ENCODE results near the gene ROR1.

Gene ROR1

DNA sequence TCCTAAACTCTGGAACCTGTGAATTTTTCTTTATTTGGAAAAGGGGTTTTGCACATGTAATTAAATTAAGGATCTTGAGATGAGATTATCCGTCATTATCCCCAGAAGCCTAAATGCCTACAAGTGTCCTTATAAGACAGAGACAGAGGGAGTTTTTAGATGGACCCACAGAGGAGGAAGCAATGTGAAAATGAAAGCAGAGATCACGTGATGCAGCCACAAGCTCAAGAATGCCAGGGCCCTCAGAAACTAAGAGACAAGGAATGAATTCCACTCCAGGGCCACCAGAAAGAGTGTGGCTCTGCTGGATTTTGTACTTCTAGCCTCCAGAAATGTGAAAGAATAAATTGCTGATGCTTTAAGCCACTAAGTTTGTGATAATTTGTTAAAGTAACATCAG, 246.0 kb downstream of the ROR1 start:
- H3K27ac ChIP-seq (ENCODE audit: low read length), result no peak overlapping the region
- no peaks in the 10 kb centered on the region for H3K9me3 ChIP-seq (replicated peaks; ENCODE audit: insufficient read depth, low read length)
- no peaks in the 10 kb centered on the region for H3K27me3 ChIP-seq (replicated peaks; ENCODE audit: insufficient read depth, low read length)
- H3K79me2 ChIP-seq (ENCODE audit: low read length), result no peaks in the 10 kb centered on the region
- no peak overlapping the region for H3K9ac ChIP-seq (ENCODE audit: low read length)
- TF ChIP-seq EZH2phosphoT487 (IDR thresholded peaks at IDR 0.05; ENCODE audit: low read length) (no peak), EZH2 (optimal IDR thresholded peaks at IDR 0.05; ENCODE audit: low read depth, low read length) (no peak)
- TF ChIP-seq, protein P1, sequence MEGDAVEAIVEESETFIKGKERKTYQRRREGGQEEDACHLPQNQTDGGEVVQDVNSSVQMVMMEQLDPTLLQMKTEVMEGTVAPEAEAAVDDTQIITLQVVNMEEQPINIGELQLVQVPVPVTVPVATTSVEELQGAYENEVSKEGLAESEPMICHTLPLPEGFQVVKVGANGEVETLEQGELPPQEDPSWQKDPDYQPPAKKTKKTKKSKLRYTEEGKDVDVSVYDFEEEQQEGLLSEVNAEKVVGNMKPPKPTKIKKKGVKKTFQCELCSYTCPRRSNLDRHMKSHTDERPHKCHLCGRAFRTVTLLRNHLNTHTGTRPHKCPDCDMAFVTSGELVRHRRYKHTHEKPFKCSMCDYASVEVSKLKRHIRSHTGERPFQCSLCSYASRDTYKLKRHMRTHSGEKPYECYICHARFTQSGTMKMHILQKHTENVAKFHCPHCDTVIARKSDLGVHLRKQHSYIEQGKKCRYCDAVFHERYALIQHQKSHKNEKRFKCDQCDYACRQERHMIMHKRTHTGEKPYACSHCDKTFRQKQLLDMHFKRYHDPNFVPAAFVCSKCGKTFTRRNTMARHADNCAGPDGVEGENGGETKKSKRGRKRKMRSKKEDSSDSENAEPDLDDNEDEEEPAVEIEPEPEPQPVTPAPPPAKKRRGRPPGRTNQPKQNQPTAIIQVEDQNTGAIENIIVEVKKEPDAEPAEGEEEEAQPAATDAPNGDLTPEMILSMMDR (IDR thresholded peaks at IDR 0.05; ENCODE audit: low read length), result no peak
- DNase-seq, result peak; percentile 76
- peaks cover 3% of the 10 kb centered on the region; the same call in 1 of the 2 replicates for H3K4me1 ChIP-seq (ENCODE audit: low read length)
- H4K20me1 ChIP-seq (ENCODE audit: insufficient read depth, low read length), result no peaks in the 10 kb centered on the region
- peak overlapping the region; percentile 78 for H2AFZ ChIP-seq (ENCODE audit: low read length)
- peak overlapping the region; percentile 58 for H3K4me2 ChIP-seq (ENCODE audit: low read depth, low read length)
- H3K36me3 ChIP-seq (replicated peaks; ENCODE audit: insufficient read depth, low read length), result no peaks in the 10 kb centered on the region
- H3K4me3 ChIP-seq (ENCODE audit: low read length), result peak overlapping the region; percentile 29; the same call in 1 of the 2 replicates
- no peaks in the 10 kb centered on the region for H3F3A ChIP-seq (ENCODE audit: insufficient read depth, low read length)
- H3K9me2 ChIP-seq (replicated peaks; ENCODE audit: insufficient read depth, low read length), result no peaks in the 10 kb centered on the region

DNA sequence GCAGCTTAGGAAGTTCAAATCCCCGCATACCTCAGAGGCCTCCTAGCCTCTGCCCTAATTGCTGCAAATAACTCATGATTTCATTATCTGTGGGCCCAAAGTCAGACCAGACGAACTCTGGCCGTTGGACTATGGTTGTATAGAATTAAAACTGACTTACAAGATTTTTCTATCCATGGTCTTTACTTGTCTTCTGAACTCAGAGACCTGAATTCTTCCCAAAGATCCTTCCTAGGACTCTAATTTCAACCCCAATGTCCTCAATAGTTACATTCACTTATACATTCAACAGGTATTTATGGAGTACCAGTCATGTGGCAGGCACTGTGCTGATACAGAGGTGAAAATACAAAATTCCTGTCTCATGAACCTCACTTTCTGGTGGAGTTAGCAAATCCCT, 247.2 kb downstream of the ROR1 start:
- H3K36me3 ChIP-seq (replicated peaks; ENCODE audit: insufficient read depth, low read length), result no peaks in the 10 kb centered on the region
- no peaks in the 10 kb centered on the region for H3F3A ChIP-seq (ENCODE audit: insufficient read depth, low read length)
- no peak overlapping the region for H3K27ac ChIP-seq (ENCODE audit: low read length)
- no peak for DNase-seq
- TF ChIP-seq, protein P1 (IDR thresholded peaks at IDR 0.05; ENCODE audit: low read length), result no peak
- TF ChIP-seq EZH2 (optimal IDR thresholded peaks at IDR 0.05; ENCODE audit: low read depth, low read length), result no peak
- TF ChIP-seq EZH2phosphoT487 (IDR thresholded peaks at IDR 0.05; ENCODE audit: low read length), result no peak
- no peak overlapping the region for H3K4me2 ChIP-seq (ENCODE audit: low read depth, low read length)
- no peaks in the 10 kb centered on the region for H3K9me2 ChIP-seq (replicated peaks; ENCODE audit: insufficient read depth, low read length)
- no peaks in the 10 kb centered on the region for H3K79me2 ChIP-seq (ENCODE audit: low read length)
- no peak overlapping the region for H2AFZ ChIP-seq (ENCODE audit: low read length)
- no peak overlapping the region for H3K9ac ChIP-seq (ENCODE audit: low read length)
- H3K4me1 ChIP-seq (ENCODE audit: low read length), result peaks cover 3% of the 10 kb centered on the region; the same call in 1 of the 2 replicates
- H3K4me3 ChIP-seq (ENCODE audit: low read length), result no peak overlapping the region
- H4K20me1 ChIP-seq (ENCODE audit: insufficient read depth, low read length), result no peaks in the 10 kb centered on the region
- H3K9me3 ChIP-seq (replicated peaks; ENCODE audit: insufficient read depth, low read length), result no peaks in the 10 kb centered on the region
- no peaks in the 10 kb centered on the region for H3K27me3 ChIP-seq (replicated peaks; ENCODE audit: insufficient read depth, low read length)

DNA sequence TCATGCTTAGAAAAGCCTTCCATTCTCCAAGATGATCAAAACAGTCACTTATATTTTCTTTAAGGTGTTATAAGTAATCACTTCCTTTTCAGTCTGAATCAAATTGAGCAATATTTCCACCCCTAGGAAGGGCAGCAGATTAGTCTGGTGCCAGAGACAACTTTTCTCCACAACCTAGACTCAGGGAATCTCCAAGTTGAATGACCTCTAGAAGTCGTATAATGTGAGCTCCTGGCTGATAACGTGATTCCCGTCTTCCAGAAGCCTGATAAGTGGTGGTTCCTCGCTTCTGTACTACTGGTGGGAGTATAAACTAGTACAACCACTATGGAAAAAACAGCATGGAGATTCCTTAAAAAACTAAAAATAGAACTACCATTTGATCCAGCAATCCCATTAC, 251.2 kb downstream of the ROR1 start:
- TF ChIP-seq, protein P1 (IDR thresholded peaks at IDR 0.05; ENCODE audit: low read length), result no peak
- TF ChIP-seq EZH2 (optimal IDR thresholded peaks at IDR 0.05; ENCODE audit: low read depth, low read length) (no peak), EZH2phosphoT487 (IDR thresholded peaks at IDR 0.05; ENCODE audit: low read length) (no peak)
- H3K4me3 ChIP-seq (ENCODE audit: low read length), result no peak overlapping the region
- no peak for DNase-seq
- H4K20me1 ChIP-seq (ENCODE audit: insufficient read depth, low read length), result no peaks in the 10 kb centered on the region
- no peak overlapping the region for H2AFZ ChIP-seq (ENCODE audit: low read length)
- H3K36me3 ChIP-seq (replicated peaks; ENCODE audit: insufficient read depth, low read length), result no peaks in the 10 kb centered on the region
- no peak overlapping the region for H3K9ac ChIP-seq (ENCODE audit: low read length)
- H3K9me3 ChIP-seq (replicated peaks; ENCODE audit: insufficient read depth, low read length), result no peaks in the 10 kb centered on the region
- no peaks in the 10 kb centered on the region for H3K27me3 ChIP-seq (replicated peaks; ENCODE audit: insufficient read depth, low read length)
- no peaks in the 10 kb centered on the region for H3K9me2 ChIP-seq (replicated peaks; ENCODE audit: insufficient read depth, low read length)
- H3K27ac ChIP-seq (ENCODE audit: low read length), result no peak overlapping the region
- H3K79me2 ChIP-seq (ENCODE audit: low read length), result no peaks in the 10 kb centered on the region
- no peak overlapping the region for H3K4me2 ChIP-seq (ENCODE audit: low read depth, low read length)
- no peaks in the 10 kb centered on the region for H3K4me1 ChIP-seq (ENCODE audit: low read length)
- H3F3A ChIP-seq (ENCODE audit: insufficient read depth, low read length), result no peaks in the 10 kb centered on the region
